GM19043 (cell line): ENCODE measurements around the gene NAB2.

Experiments used
- ATAC-seq: cut with Tn5 transposase; IDR thresholded peaks from one replicate; pipeline ENCODE4 v1.9.1; 2021; ENCODE audit warnings: low read depth; ENCODE audit not compliant: unreplicated experiment

Gene NAB2

DNA sequence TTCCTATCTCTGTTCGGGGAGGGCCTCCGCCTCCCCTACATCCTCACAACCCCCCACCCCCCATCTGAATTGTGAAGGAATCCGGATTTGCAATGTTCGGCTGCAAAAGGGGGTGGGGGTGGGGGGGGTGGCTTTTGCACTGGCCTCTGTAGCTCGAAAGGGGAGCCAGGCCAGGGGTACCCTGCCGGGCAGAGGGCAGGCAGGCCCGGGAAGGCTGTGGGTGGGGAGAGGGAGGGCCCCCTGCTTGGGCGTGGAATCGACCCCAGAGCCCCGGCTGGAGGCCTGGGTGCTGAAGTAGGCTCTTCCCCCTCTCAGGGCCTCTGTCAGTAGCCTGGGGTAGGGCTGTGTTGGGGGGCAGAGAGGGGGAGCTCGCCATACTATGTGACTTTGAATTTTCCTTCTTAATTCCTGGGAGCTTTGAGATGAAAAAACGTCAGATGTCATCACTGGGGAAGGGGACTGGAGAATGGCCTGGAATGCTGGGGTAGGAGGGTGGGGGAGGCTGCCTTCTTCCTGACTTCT, 40.5 kb downstream of the NAB2 start:
- no peak for ATAC-seq

DNA sequence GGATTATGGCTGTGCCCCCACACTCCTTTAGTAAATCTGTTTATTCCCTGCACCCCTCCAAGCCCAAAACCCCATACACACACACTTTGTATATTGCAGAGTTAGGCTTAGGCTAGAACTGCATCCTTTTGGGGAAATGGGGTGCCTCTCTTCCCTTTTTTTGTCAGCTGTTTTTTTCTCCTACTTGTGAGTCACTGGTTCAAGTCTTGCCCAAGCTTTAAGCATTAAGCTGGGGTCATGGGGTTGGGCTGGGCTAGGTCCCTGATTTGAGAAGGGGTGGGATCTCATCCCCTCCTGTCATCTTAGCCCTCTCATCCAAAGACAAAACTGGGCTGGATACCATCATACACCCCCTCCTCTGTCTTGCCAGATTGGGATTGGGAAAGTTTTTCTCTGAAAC, 41.0 kb downstream of the NAB2 start:
- no peak for ATAC-seq

DNA sequence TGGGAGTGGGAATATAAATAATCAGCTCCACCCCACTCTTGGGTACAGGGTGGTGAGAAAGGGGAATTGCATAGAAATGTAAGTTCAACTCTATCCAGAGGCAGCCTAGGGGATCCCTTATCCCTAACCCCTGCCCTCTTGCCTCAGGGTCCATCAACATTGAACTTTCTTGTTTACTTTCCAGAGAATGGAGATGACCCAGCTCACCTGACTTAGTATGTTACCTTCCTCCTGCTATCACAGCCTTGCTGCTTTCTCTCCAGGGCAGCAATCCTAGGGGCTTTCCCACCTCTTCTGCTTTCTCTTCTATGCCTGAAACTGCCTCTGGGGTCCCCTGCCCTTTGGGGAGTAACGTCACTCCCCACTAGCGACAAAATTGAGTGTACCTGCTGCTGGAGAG, 42.0 kb downstream of the NAB2 start:
- no peak for ATAC-seq

- ATAC-seq: no peak
These were observed 43.2 kb downstream of the NAB2 start for GRCh38 chr12:57131896-57132744.

- no peak for ATAC-seq
These were observed 44.2 kb downstream of the NAB2 start for GRCh38 chr12:57133013-57133569.

DNA sequence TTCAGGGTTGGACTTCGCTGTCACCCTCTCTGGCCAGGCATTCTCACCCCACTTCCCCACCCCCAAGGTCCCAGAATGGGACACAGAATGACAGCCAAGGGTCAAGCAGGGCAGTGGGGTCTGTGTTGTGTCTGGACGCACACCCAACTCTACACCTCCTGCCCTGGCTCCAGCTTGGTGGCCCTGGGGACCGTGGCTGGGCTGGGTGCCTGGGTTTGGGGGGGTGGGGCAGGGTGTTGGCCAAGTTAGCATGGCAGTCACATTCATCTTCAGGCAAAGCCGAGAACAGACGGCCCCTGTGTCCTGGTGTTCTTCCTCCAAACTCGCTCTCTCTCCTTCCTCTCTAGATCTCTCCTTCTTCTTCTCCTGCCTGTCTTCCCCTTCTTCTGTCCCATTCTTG, 45.0 kb downstream of the NAB2 start:
- ATAC-seq: no peak

GRCh38 chr12:57134949-57135348, 46.0 kb downstream of the NAB2 start:
- ATAC-seq: no peak

- no peak for ATAC-seq
These were observed 46.8 kb downstream of the NAB2 start for GRCh38 chr12:57135527-57136326.

GRCh38 chr12:57138526-57139272, 49.8 kb downstream of the NAB2 start:
- ATAC-seq: no peak

GRCh38 chr12:57139796-57140649, 51.1 kb downstream of the NAB2 start:
- ATAC-seq: no peak

DNA sequence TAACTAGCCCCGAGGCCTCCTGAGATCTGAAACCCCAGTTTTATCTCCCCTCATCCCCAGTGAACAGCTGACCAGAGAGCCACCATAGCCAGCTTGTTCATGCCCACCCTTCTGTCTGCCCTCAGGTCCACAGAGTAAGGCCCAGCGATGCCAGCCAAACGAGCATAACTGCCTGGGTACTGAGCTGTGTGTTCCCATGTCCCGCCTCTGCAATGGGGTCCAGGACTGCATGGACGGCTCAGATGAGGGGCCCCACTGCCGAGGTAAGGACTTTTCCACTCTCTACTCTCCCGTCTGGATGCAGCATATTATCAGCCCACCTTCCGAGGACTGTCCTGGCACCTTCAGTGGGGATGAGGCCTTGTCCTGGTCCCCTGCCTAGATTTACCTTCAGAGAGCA, 52.3 kb downstream of the NAB2 start:
- ATAC-seq: no peak

- ATAC-seq: no peak
These were observed 53.2 kb downstream of the NAB2 start for GRCh38 chr12:57142121-57142520.

- no peak for ATAC-seq
These were observed 53.8 kb downstream of the NAB2 start for GRCh38 chr12:57142727-57143126.

DNA sequence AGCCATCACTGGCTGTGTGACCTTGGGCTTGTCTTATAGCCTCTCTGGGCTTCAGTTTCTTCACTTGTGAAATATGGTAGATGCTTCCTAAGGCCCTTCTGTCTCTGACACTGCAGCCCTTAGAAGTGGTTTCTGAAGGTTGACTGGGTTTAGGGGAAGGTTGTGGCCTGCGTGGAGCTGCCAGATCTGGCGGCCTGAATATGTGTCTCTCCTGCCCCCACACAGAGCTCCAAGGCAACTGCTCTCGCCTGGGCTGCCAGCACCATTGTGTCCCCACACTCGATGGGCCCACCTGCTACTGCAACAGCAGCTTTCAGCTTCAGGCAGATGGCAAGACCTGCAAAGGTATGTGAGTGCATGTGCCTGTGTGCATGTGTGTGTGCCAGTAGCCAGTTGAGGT, 54.5 kb downstream of the NAB2 start:
- no peak for ATAC-seq
